Measurements from ENCODE around the gene LHX4.

The LHX4 gene

DNA sequence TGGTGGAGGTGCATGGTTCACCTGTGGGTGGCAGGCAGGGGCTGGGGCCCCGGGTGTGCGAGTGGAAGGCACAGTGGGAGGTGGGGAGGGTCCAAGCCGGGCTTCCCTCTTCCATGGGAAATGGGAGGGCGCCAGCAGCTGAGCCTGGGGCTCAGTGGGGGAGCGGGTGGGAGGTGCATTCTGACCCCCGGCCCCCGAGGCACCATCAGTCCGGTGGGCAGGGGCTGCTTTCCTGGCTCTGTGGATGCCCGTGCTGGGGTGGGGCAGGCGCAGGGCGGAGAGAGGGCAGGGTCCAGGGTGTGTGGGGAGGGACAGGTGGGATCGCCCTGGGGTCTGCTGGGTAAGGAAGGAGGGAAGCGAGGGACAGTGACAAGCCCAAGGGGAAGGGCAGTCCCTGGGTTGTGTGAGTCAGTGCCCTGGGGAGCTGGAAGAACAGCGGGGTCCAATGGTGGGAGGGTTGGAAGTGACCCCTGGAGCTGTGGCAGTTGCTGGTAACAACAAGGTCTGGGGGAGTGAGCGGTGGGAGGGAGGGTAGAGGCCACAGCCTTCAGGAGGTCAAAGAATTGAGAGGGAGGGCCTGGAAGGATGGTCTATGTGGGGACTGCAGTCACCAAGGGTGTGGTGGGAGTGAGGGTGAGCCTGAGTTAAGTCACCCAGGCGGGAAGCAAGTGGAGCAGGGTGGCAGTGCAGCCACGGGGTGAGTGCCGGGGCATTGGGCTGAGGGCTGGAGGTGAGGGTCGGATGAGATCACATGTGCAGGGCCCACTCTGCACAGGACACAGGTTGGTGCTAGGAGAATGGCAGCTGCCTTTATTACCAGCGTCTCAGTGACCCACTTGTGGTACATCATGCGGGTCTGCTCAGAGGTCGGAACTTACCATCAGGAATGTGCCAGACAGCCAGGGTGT is 29.6 kb downstream of the LHX4 start:
- DNase-seq: no peak

GRCh38 chr1:180260541-180260940 is 30.5 kb downstream of the LHX4 start:
- no peak for DNase-seq

DNA sequence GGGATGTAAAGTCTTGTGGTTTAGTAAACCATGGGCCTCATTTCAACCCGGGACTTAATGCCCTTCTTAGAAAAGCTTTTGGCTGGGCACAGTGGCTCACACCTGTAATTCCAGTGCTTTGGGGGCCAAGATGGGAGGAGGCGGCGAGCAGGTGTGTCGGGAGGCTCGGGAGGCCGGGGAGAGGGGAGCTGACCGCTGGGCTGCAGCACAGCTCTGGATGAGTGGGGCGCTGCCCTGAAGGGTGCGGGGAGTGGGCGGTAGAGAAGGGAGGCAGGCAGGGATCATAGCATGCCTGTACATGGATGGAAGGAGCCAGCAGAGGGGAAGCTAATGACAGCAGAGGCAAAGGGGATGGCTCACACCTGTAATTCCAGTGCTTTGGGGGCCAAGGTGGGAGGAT is 31.0 kb downstream of the LHX4 start:
- DNase-seq: no peak

DNA sequence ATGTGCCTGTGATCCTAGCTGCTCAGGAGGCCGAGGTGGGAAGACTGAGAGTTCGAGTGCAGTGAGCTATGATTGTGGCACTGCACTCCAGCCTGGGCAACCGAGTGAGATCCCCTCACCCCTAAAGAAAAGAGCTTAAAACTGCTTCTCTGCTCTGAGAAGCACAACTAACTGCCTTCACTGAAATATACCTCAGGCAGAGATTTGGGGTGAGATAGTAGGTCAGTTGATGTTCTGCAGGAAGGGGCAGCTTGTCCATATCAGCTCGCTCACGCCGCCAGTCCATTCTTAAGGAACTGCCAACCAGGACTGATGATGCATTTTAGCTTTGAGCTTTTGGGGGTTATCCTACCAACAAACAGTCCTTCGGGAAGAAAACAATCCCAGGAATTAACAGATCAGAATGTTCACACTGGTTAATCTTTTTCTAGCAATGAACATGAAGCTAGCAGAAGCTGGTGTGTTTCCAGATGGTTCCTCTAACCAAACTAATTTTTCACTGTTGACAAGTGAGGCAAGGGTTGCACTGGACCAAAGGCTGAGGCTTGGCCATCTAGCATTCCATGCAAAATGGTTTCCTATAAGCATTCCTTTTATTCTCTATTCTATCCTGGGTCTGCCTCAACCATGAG is 31.6 kb downstream of the LHX4 start:
- DNase-seq: no peak

GRCh38 chr1:180262628-180263488 is 32.8 kb downstream of the LHX4 start:
- DNase-seq: no peak

GRCh38 chr1:180264595-180264994 is 34.5 kb downstream of the LHX4 start:
- DNase-seq: no peak

DNA sequence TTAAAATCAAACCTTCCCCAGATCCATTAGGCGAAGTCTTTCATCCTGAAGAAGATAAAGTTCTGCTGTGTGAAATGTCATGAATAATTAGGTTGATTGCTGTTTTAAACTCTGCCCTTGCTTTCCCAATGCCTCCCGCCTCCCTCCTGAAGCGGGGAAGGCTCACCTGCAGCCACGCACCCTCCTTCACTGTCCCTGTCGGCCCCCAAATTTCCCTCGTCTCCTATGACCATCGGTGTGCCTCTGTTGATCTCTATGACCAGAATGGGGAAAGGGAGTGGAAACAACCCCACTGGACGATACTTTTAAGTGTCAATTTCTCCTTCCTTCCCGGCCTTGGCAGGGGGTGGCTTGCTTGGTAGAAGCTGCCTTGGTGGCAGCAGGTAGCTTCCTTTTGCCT is 35.1 kb downstream of the LHX4 start:
- DNase-seq: no peak

GRCh38 chr1:180265871-180266270 is 35.8 kb downstream of the LHX4 start:
- DNase-seq: no peak

GRCh38 chr1:180266275-180267210 is 36.5 kb downstream of the LHX4 start:
- no peak for DNase-seq

- DNase-seq: no peak
Measured at GRCh38 chr1:180267211-180267561, 37.1 kb downstream of the LHX4 start.

DNA sequence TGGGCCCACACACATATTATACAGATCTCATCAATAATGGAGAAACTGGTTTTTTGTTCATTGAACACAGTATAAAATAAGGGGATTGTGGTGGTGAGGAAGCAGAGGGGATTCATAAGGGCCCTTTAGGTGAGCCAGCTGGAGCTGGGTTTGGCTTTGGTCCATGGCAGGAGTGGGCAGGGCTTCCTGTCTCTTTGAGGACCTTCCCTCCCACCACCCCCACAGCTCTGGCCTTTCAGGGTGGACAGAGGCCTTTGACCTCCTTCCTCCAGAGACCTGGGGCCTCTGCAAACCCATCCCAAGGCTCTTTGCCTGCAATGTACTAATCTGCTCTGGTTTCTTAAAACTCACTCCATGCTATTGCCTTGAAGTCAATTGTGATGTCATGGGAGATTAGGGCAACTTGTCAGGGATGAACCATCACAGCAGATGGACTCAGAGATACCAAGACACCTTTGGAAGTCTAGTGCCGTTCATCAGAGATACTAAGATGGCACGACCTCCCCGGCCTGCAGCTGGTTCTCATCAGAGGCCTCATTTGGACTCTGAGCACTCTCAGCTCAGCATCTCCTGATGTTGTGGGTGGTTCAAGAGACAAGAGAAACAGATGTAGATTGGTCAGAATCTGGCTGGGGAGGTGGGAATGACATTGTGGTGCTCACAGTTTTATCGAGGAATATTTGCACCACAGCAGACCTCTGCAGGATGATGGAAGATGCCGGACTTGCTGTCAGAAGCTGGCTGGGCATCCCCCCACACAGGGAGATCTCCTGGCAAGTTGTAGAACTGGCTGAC is 37.9 kb downstream of the LHX4 start:
- DNase-seq: peak; percentile 14

DNA sequence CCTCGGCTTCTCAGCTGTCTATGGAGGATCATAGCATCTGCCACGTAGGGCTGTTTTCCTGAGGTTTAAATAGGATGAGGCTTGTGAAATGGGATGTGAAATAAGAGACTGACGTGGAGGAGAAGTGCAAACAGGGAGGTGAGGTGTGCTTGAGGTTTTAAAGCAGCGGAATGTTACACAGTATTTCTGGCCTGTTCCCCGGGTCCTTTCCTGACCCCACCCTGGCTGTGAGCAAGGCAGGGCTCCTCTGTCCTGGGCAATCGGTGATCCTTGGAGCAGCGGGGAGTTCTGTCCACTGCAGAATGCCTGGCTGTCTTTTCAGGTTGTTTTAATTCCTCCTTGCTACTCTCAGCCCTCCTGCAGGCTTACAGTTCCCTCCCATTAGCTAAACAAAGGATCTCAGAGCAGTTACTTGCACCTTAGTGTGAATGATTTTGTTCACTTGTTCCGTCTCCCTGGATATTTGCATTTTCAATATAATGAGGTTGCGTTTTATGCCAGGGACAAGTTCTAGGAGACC is 38.6 kb downstream of the LHX4 start:
- no peak for DNase-seq

- peak; percentile 22 for DNase-seq
Measured at GRCh38 chr1:180269645-180270529, 39.8 kb downstream of the LHX4 start.

GRCh38 chr1:180270530-180271271 is 40.6 kb downstream of the LHX4 start:
- DNase-seq: peak; percentile 13

GRCh38 chr1:180271272-180272255 is 41.5 kb downstream of the LHX4 start:
- DNase-seq: peak; percentile 1

DNA sequence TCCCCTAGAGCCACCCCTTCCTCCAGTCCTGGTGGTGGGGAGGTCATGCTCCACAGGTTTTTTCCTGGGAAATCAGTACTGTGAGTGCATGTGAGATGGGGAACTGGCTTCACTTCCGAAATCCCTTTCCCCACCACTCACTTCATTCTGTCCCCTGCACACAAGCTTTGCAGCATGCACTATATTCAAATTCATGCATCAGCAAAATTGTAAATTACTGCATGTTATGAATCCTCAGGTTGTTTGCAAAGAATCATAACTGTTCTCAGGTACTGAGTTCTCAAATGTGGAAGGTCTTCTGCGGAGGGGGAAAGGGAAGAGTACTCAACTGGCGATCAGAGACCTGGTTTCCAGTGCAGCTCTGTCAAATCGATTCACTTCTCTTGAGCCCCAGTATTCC is 42.3 kb downstream of the LHX4 start:
- no peak for DNase-seq

DNA sequence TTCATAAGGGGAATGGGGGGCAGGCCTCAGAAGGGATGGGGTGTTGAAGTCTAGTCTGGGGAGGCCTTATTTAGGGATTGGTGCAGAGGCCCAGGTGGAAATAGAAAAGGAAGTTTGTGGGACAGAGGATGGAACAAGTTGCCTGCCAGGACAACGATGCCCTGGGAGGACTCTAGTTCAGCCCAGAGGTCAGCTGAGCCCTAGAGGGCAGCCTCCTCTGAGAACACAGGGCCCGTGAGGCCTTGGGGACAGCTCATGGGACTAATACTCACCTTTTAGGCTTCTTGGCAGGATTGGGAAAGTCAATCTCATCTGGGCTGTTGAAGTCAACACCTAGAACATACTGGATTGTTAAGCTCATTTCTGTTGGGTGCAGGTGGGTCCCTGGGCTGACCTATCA is 43.0 kb downstream of the LHX4 start:
- DNase-seq: no peak

DNA sequence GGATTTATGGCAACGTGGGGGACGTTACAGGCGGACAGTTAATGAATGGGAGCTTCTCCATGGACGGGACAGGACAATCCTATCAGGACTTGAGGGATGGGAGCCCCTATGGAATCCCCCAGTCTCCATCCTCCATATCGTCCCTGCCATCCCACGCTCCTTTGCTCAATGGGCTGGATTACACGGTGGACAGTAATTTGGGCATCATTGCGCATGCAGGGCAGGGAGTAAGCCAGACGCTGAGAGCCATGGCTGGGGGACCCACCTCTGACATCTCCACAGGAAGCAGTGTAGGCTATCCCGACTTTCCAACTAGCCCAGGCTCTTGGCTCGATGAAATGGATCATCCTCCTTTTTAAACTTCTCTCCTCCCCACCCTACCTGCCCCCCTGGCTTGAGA is 44.2 kb downstream of the LHX4 start:
- DNase-seq: no peak

Measured in stimulated activated CD8-positive, alpha-beta memory T cell treated with anti-CD3 and anti-CD28 coated beads, Interleukin-4, amount 100 ng/mL, for 48 hours (primary cell).